GM12878 (cell line): ENCODE data around the gene FGD5. TPM values are rescaled to one million over a fixed set of nuclear protein-coding genes. Genes with fewer than 3 reads are reported as not detected.

Experiments
- ATAC-seq: fragments of 200-7000 bp; cut with Tn5 transposase; 3 replicates; pipeline ENCODE4 v1.9.1; 2020; ENCODE audit warnings: mild to moderate bottlenecking, moderate library complexity
- BruUV-seq: library from RNA; stranded (reverse); fragments of 400-500 nt; replicated peaks from 2 replicates; lab custom pipeline; 2021; lab: Mats Ljungman, UMichigan
- CTCF ChIA-PET: fragments of 300-600 bp; sonication (Branson Sonifier 250); formaldehyde crosslinking; extraction: SDS; loops from one replicate; lab custom pipeline; 2021; ENCODE audit warnings: inconsistent platforms; lab: Yijun Ruan, JAX
- POLR2A ChIA-PET: fragments of 350-600 bp; formaldehyde crosslinking; extraction: SDS; loops from one replicate; lab custom pipeline; 2021; ENCODE audit warnings: inconsistent platforms; lab: Charles Lee
- RAD21 ChIA-PET: fragments of 300-600 bp; sonication (Branson Sonifier 250); formaldehyde crosslinking; loops from one replicate; lab custom pipeline; 2023; ENCODE audit warnings: antibody characterized with exemption; ENCODE audit not compliant: unreplicated experiment; lab: Charles Lee
- SMC1A ChIA-PET: fragments of 300-600 bp; sonication (Branson Sonifier 250); formaldehyde crosslinking; loops from one replicate; lab custom pipeline; 2023; ENCODE audit not compliant: unreplicated experiment, uncharacterized antibody; lab: Charles Lee
- DNase-seq: peaks from one replicate; pipeline ENCODE4 v3.0.0-alpha.2; 2011; ENCODE audit warnings: low read depth, low spot score
- FAIRE-seq: peaks from 3 replicates; lab custom pipeline; 2011; peaks lifted over from hg19 to GRCh38; lab: Jason Lieb, UNC
- H2AFZ ChIP-seq: 2 replicates; pipeline ENCODE4 v1.6.0; 2011; ENCODE audit warnings: low read depth, low read length, control low read depth; ENCODE audit not compliant: control insufficient read depth
- H3K27ac ChIP-seq: 2 replicates; pipeline ENCODE4 v1.5.1; 2011; ENCODE audit warnings: control low read depth; ENCODE audit not compliant: control insufficient read depth, insufficient read depth
- H3K27me3 ChIP-seq, 2 experiments: replicated peaks in 1 of 2; 2 replicates each; pipeline versions ENCODE4 v1.6.0 to v1.6.1; 2011; ENCODE audit warnings: low read length in 1 of 2; ENCODE audit not compliant: control insufficient read depth in 2 of 2, insufficient read depth in 2 of 2
- H3K36me3 ChIP-seq, 2 experiments: 2 replicates each; pipeline ENCODE4 v1.5.1; 2011; ENCODE audit warnings: low read length in 1 of 2; ENCODE audit not compliant: control insufficient read depth in 2 of 2, insufficient read depth in 2 of 2
- H3K4me1 ChIP-seq: 2 replicates; pipeline ENCODE4 v1.6.1; 2011; ENCODE audit warnings: mild to moderate bottlenecking, low read length, moderate library complexity, mixed read lengths; ENCODE audit not compliant: control insufficient read depth, insufficient read depth
- H3K4me2 ChIP-seq: 2 replicates; pipeline ENCODE4 v1.6.0; 2011; ENCODE audit warnings: control low read depth; ENCODE audit not compliant: control insufficient read depth, insufficient read depth
- H3K4me3 ChIP-seq: fragments of 200-600 bp; sonication (generic); 2 replicates; pipeline ENCODE4 v1.5.1; 2016
- H3K79me2 ChIP-seq: 2 replicates; pipeline ENCODE4 v1.6.0; 2011; ENCODE audit warnings: low read length; ENCODE audit not compliant: control insufficient read depth, insufficient read depth
- H3K9ac ChIP-seq: 2 replicates; pipeline ENCODE4 v1.8.0; 2011; ENCODE audit warnings: low read length, control low read depth, mixed read lengths; ENCODE audit not compliant: control insufficient read depth, insufficient read depth
- H3K9me3 ChIP-seq: replicated peaks from 3 replicates; pipeline ENCODE4 v1.5.1; 2011; ENCODE audit warnings: mild to moderate bottlenecking, low read length; ENCODE audit not compliant: control insufficient read depth, insufficient read depth
- H4K20me1 ChIP-seq: 2 replicates; pipeline ENCODE4 v1.6.0; 2011; ENCODE audit not compliant: control insufficient read depth, insufficient read depth
- CEBPB ChIP-seq, 2 experiments: fragments of 150-350 bp in 1 of 2; IDR thresholded peaks; 2 replicates each; pipeline ENCODE4 v1.6.1; 2012 to 2014; ENCODE audit warnings: low read depth in 2 of 2, low read length in 2 of 2, borderline replicate concordance in 1 of 2, inconsistent platforms in 1 of 2
- ELK1 ChIP-seq: IDR thresholded peaks from 2 replicates; pipeline ENCODE4 v1.6.1; 2012; ENCODE audit warnings: low read depth, low read length, improper control_type of control experiment
- IRF4 ChIP-seq: IDR thresholded peaks from 2 replicates; pipeline ENCODE4 v1.6.1; 2011; ENCODE audit warnings: low read depth, low read length
- MLLT1 ChIP-seq: fragments of 450-650 bp; IDR thresholded peaks from 2 replicates; pipeline ENCODE4 v1.6.1; 2016; ENCODE audit warnings: mild to moderate bottlenecking
- POLR2AphosphoS5 ChIP-seq: IDR thresholded peaks from 2 replicates; pipeline ENCODE4 v1.6.1; 2011; ENCODE audit warnings: mild to moderate bottlenecking, low read length, inconsistent platforms
- TBL1XR1 ChIP-seq: IDR thresholded peaks from 2 replicates; pipeline ENCODE4 v1.6.1; 2012; ENCODE audit warnings: low read depth, low read length, improper control_type of control experiment
- TCF3 ChIP-seq: IDR thresholded peaks from 2 replicates; pipeline ENCODE4 v1.6.1; 2012; ENCODE audit warnings: low read depth, mild to moderate bottlenecking, low read length, borderline replicate concordance; ENCODE audit not compliant: insufficient read depth
- whole genome bisulfite sequencing: methylation state at CpG from one replicate; pipeline ENCODE4 v1.1.6; 2016; ENCODE audit warnings: low lambda C conversion rate; ENCODE audit not compliant: insufficient replicate concordance, insufficient coverage; ENCODE audit errors: missing lambda C conversion rate; 5-methylcytosine and 5-hydroxymethylcytosine counted together
- in situ Hi-C: fragments of 300-500 bp; cut with MboI; formaldehyde crosslinking; loops from 9 replicates; pipeline ENCODE4 v1.14.3; 2018; ENCODE audit warnings: mixed read lengths
- intact Hi-C: fragments of 100-400 bp; cut with micrococcal nuclease; formaldehyde crosslinking; loops from one replicate; pipeline ENCODE4 v1.14.2; 2022; ENCODE audit not compliant: unreplicated experiment
- polyA plus RNA-seq, 11 experiments: library from polyadenylated mRNA; depleted of rRNA in 4 of 11; unstranded in 6 of 11; stranded (reverse) in 5 of 11; fragments of >200 nt; fragmentation: Nextera tagmentation in 4 of 11; fragmentation: Illumina TruSeq in 1 of 11; extraction: Ambion mirVana in 4 of 11; extraction: Trizol in 1 of 11; gene quantifications; 1 replicate in 1 of 11; 2 replicates in 10 of 11; pipeline versions ENCODE4 v1.2.1 to v1.2.3, GENCODE V29; 2011 to 2016; ENCODE audit warnings: inconsistent platforms in 2 of 11, missing spikeins in 2 of 11, low read depth in 1 of 11
- total RNA-seq, 4 experiments: library from RNA; depleted of rRNA in 3 of 4; stranded (reverse); fragments of >200 nt in 3 of 4; fragmentation: Illumina TruSeq in 1 of 4; extraction: Trizol in 1 of 4; gene quantifications; 2 replicates each; pipeline versions ENCODE4 v1.2.1 to v1.2.3, GENCODE V29; 2013 to 2021
- TF ChIP-seq, protein P1 (sequence below): fragments of 450-650 bp; IDR thresholded peaks from 2 replicates; pipeline ENCODE4 v1.6.1; 2014; ENCODE audit warnings: mild to moderate bottlenecking
- TF ChIP-seq, protein P2 (sequence below): IDR thresholded peaks from 2 replicates; pipeline ENCODE4 v1.6.1; 2012; ENCODE audit warnings: improper control_type of control experiment, low read depth, low read length; ENCODE audit not compliant: insufficient replicate concordance

FGD5 gene
- total and polyA plus RNA-seq, 10 of the 15 experiments (the other 5 are each of a cell fraction or from before 2014, with no cell fraction given), result 0.03 to 0.13 (median 0.11) TPM; not detected in 3

DNA sequence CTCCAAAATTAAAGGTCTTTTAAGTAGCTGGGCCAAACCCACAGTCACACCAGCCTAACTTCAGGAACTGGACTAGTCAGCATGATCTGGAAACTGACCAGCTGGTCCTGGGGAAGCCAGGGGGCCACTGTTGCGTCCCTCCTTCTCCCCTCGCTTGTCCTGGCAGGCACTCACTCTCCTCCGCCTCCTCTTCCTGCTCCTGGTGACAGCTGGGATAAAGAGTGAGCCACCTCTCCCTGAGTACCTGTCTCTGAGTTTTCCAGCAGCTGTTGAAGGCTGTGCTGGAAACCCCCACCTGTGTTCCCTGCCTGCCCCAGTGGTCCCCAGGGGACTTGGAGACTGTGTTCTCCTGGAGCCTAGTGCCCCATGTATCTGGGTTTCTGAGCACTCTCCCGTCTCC lies 56.0 kb downstream of the FGD5 start:
- in situ Hi-C loops (no loop called here), intact Hi-C loops (no loop called here)
- Histone ChIP-seq H3K27ac (no peak overlapping the region), H3K9me3 (no peaks in the 10 kb centered on the region), H3K4me2 (no peak overlapping the region), H3K36me3 (no peaks in the 10 kb centered on the region), H3K27me3 (peaks cover 0 to 1% of the 10 kb centered on the region in 2 experiments; a peak in 2 of 4 replicates), H4K20me1 (no peaks in the 10 kb centered on the region), H3K4me3 (no peak overlapping the region), H3K9ac (no peak overlapping the region), H2AFZ (no peak overlapping the region), H3K79me2 (no peaks in the 10 kb centered on the region), H3K4me1 (no peaks in the 10 kb centered on the region)
- DNase-seq (no peak), ATAC-seq (no peak), FAIRE-seq (no peak)
- BruUV-seq, result no TSS peak
- POLR2A ChIA-PET, result no interaction called here
- TF ChIP-seq, protein P1, sequence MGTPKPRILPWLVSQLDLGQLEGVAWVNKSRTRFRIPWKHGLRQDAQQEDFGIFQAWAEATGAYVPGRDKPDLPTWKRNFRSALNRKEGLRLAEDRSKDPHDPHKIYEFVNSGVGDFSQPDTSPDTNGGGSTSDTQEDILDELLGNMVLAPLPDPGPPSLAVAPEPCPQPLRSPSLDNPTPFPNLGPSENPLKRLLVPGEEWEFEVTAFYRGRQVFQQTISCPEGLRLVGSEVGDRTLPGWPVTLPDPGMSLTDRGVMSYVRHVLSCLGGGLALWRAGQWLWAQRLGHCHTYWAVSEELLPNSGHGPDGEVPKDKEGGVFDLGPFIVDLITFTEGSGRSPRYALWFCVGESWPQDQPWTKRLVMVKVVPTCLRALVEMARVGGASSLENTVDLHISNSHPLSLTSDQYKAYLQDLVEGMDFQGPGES, result no peak
- no peak for TF ChIP-seq MLLT1
- TF ChIP-seq, protein P2, sequence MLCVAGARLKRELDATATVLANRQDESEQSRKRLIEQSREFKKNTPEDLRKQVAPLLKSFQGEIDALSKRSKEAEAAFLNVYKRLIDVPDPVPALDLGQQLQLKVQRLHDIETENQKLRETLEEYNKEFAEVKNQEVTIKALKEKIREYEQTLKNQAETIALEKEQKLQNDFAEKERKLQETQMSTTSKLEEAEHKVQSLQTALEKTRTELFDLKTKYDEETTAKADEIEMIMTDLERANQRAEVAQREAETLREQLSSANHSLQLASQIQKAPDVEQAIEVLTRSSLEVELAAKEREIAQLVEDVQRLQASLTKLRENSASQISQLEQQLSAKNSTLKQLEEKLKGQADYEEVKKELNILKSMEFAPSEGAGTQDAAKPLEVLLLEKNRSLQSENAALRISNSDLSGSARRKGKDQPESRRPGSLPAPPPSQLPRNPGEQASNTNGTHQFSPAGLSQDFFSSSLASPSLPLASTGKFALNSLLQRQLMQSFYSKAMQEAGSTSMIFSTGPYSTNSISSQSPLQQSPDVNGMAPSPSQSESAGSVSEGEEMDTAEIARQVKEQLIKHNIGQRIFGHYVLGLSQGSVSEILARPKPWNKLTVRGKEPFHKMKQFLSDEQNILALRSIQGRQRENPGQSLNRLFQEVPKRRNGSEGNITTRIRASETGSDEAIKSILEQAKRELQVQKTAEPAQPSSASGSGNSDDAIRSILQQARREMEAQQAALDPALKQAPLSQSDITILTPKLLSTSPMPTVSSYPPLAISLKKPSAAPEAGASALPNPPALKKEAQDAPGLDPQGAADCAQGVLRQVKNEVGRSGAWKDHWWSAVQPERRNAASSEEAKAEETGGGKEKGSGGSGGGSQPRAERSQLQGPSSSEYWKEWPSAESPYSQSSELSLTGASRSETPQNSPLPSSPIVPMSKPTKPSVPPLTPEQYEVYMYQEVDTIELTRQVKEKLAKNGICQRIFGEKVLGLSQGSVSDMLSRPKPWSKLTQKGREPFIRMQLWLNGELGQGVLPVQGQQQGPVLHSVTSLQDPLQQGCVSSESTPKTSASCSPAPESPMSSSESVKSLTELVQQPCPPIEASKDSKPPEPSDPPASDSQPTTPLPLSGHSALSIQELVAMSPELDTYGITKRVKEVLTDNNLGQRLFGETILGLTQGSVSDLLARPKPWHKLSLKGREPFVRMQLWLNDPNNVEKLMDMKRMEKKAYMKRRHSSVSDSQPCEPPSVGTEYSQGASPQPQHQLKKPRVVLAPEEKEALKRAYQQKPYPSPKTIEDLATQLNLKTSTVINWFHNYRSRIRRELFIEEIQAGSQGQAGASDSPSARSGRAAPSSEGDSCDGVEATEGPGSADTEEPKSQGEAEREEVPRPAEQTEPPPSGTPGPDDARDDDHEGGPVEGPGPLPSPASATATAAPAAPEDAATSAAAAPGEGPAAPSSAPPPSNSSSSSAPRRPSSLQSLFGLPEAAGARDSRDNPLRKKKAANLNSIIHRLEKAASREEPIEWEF, result no peak
- no peak for TF ChIP-seq CEBPB (IDR thresholded peaks at IDR 0.05; ENCODE audit: borderline replicate concordance in 1 of 2, low read depth in 2 of 2, low read length in 2 of 2)
- no peak for TF ChIP-seq POLR2AphosphoS5
- TF ChIP-seq IRF4, result no peak
- no peak for TF ChIP-seq TBL1XR1
- TF ChIP-seq ELK1, result no peak
- no peak for TF ChIP-seq TCF3
- CTCF ChIA-PET, result no interaction called here
- 15% methylated on average over 4 of the region's 4 CpGs for WGBS
- SMC1A ChIA-PET, result interaction anchor here (1.2 kb wide), 1 partner anchor 23 kb away, joined by 3 read pairs; no protein-coding TSS in a partner anchor
- RAD21 ChIA-PET, result no interaction called here
